DND-41 (cell line): ENCODE measurements around the gene DNM2.

Source experiments
- ATAC-seq: fragments of 200-7000 bp; cut with Tn5 transposase; 3 replicates; pipeline ENCODE4 v1.9.1; 2021; ENCODE audit warnings: low read depth; ENCODE audit not compliant: insufficient read depth
- DNase-seq: peaks from one replicate; pipeline ENCODE4 v3.0.0-alpha.2; 2020
- H2AFZ ChIP-seq: 2 replicates; pipeline ENCODE4 v1.6.0; 2012; ENCODE audit warnings: low read depth, low read length
- H3K27ac ChIP-seq: 2 replicates; pipeline ENCODE4 v1.5.1; 2012; ENCODE audit warnings: low read length, inconsistent platforms
- H3K27me3 ChIP-seq: fragments of 200-600 bp; sonication (generic); 2 replicates; pipeline ENCODE4 v1.6.0; 2012; ENCODE audit warnings: low read length, mild to moderate bottlenecking, inconsistent platforms; ENCODE audit not compliant: insufficient read depth, poor library complexity
- H3K36me3 ChIP-seq: 2 replicates; pipeline ENCODE4 v1.5.1; 2012; ENCODE audit warnings: low read length, inconsistent platforms; ENCODE audit not compliant: insufficient read depth
- H3K4me1 ChIP-seq: 2 replicates; pipeline ENCODE4 v1.5.1; 2012; ENCODE audit warnings: mild to moderate bottlenecking, low read length; ENCODE audit not compliant: insufficient read depth
- H3K4me2 ChIP-seq: 2 replicates; pipeline ENCODE4 v1.6.0; 2012; ENCODE audit warnings: mild to moderate bottlenecking, moderate library complexity, low read length, inconsistent platforms; ENCODE audit not compliant: insufficient read depth
- H3K4me3 ChIP-seq, 2 experiments: fragments of 200-600 bp in 1 of 2; shearing (Covaris generic) in 1 of 2; 2 replicates each; pipeline ENCODE4 v1.5.1; 2012 to 2016; ENCODE audit warnings: inconsistent platforms in 2 of 2, low read length in 2 of 2, mild to moderate bottlenecking in 2 of 2, low read depth in 1 of 2, moderate library complexity in 1 of 2
- H3K79me2 ChIP-seq: 2 replicates; pipeline ENCODE4 v1.6.0; 2012; ENCODE audit warnings: low read length, inconsistent platforms; ENCODE audit not compliant: insufficient read depth
- H3K9ac ChIP-seq: 2 replicates; pipeline ENCODE4 v1.6.0; 2012; ENCODE audit warnings: low read depth, mild to moderate bottlenecking, inconsistent platforms, low read length, moderate library complexity
- H3K9me3 ChIP-seq: 2 replicates; pipeline ENCODE4 v1.5.1; 2012; ENCODE audit warnings: low read length, moderate library complexity, mild to moderate bottlenecking, inconsistent platforms; ENCODE audit not compliant: insufficient read depth, severe bottlenecking
- H4K20me1 ChIP-seq: 2 replicates; pipeline ENCODE4 v1.6.0; 2012; ENCODE audit warnings: low read length; ENCODE audit not compliant: insufficient read depth
- EZH2 ChIP-seq: IDR thresholded peaks from 3 replicates; pipeline ENCODE4 v1.6.1; 2012; ENCODE audit warnings: borderline replicate concordance, low read depth, mild to moderate bottlenecking, moderate library complexity, low read length, inconsistent platforms; ENCODE audit not compliant: severe bottlenecking
- TF ChIP-seq, protein P1 (sequence below): IDR thresholded peaks from 2 replicates; pipeline ENCODE4 v1.5.1; 2012; ENCODE audit warnings: borderline replicate concordance, low read length, moderate library complexity, mild to moderate bottlenecking; ENCODE audit not compliant: poor library complexity, severe bottlenecking; ENCODE audit errors: extremely low read depth

Gene DNM2

GRCh38 chr19:10815969-10816644 lies 98.2 kb downstream of the DNM2 start:
- Histone ChIP-seq H3K4me1 (no peaks in the 10 kb centered on the region), H2AFZ (no peak overlapping the region), H3K27ac (no peak overlapping the region), H3K27me3 (no peaks in the 10 kb centered on the region), H3K36me3 (peaks cover 77% of the 10 kb centered on the region), H3K79me2 (no peaks in the 10 kb centered on the region), H3K9ac (no peak overlapping the region), H3K4me2 (no peak overlapping the region), H3K4me3 (no peak overlapping the region), H3K9me3 (no peaks in the 10 kb centered on the region), H4K20me1 (no peaks in the 10 kb centered on the region; the same call in 1 of the 2 replicates)
- TF ChIP-seq, protein P1, sequence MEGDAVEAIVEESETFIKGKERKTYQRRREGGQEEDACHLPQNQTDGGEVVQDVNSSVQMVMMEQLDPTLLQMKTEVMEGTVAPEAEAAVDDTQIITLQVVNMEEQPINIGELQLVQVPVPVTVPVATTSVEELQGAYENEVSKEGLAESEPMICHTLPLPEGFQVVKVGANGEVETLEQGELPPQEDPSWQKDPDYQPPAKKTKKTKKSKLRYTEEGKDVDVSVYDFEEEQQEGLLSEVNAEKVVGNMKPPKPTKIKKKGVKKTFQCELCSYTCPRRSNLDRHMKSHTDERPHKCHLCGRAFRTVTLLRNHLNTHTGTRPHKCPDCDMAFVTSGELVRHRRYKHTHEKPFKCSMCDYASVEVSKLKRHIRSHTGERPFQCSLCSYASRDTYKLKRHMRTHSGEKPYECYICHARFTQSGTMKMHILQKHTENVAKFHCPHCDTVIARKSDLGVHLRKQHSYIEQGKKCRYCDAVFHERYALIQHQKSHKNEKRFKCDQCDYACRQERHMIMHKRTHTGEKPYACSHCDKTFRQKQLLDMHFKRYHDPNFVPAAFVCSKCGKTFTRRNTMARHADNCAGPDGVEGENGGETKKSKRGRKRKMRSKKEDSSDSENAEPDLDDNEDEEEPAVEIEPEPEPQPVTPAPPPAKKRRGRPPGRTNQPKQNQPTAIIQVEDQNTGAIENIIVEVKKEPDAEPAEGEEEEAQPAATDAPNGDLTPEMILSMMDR, result no peak
- TF ChIP-seq EZH2, result no peak
- DNase-seq (no peak), ATAC-seq (no peak)

DNA sequence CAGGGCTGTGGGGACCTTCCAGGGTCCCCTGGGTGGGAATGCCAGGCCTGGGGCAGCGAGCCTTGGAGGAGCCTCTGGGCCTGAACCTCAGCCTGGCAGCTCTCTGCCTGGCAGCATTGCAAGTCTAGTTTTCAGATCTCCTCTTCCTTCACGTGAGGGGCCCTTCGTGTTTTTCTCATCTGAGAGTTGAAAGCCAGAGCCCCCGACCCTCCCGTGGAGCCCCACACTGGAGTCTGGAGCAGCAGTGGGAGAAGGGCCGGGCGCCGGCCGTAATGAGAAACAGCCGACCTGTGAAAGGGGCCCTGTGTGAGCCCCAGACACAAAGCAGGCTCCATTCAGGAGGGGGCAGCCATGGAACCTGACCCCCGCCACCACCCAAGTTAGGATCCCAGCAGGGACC lies 98.8 kb downstream of the DNM2 start:
- no peak overlapping the region for H3K4me3 ChIP-seq
- H3K4me1 ChIP-seq, result no peaks in the 10 kb centered on the region
- ATAC-seq (no peak), DNase-seq (no peak)
- peaks cover 77% of the 10 kb centered on the region for H3K36me3 ChIP-seq
- no peaks in the 10 kb centered on the region; the same call in 1 of the 2 replicates for H4K20me1 ChIP-seq
- TF ChIP-seq, protein P1, result no peak
- no peak for TF ChIP-seq EZH2
- H3K27ac ChIP-seq, result no peak overlapping the region
- no peak overlapping the region for H3K9ac ChIP-seq
- no peak overlapping the region for H2AFZ ChIP-seq
- no peaks in the 10 kb centered on the region for H3K79me2 ChIP-seq
- no peak overlapping the region for H3K4me2 ChIP-seq
- H3K9me3 ChIP-seq, result no peaks in the 10 kb centered on the region
- H3K27me3 ChIP-seq, result no peaks in the 10 kb centered on the region

DNA sequence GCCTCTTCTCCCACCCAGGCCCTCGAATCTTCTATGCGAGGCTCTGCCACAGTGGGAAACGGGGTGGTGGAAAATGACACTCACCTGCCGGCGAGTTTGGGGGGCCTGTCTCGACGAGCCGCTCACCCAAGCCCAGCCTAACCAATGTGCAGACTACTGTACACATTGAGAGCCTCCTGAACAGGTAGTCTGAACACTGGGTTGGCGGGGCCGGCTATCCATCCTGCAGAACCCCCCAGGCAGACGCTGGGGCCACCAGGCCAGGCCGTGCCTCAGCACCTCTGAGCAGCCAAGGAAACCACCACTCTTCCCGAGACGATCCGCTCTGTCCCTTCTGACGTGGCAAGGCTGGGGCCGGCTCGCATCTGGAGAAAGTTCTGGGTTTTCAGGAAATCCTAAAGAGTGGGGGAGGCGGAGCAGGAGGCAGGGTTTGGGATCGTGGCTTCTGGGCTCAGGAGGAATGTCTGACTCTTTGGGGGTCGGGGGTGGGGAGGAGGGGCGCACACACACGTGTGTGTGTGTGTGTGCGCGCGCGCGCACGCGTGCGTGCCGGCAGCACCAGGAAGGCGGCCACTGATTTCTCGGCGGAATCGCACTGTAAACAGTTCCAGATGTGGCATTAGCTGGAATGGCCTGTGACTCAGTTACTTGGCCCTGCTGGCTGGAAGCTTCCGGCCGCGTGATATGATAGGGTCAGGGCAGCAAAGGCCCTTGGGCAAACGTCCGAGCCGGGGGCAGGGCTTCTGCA lies 99.6 kb downstream of the DNM2 start:
- Histone ChIP-seq H3K79me2 (no peaks in the 10 kb centered on the region), H3K4me3 (no peak overlapping the region), H4K20me1 (no peaks in the 10 kb centered on the region; the same call in 1 of the 2 replicates), H3K4me1 (no peaks in the 10 kb centered on the region), H3K9me3 (no peaks in the 10 kb centered on the region), H3K9ac (no peak overlapping the region), H3K36me3 (peaks cover 76% of the 10 kb centered on the region), H3K27me3 (no peaks in the 10 kb centered on the region), H2AFZ (no peak overlapping the region), H3K27ac (no peak overlapping the region), H3K4me2 (no peak overlapping the region)
- ATAC-seq (no peak), DNase-seq (no peak)
- TF ChIP-seq, protein P1, result no peak
- TF ChIP-seq EZH2, result no peak
